GM19238 (cell line): ENCODE data around the gene RTL1.

Source experiments
- DNase-seq: peaks from one replicate; pipeline ENCODE4 v3.0.0; 2011; ENCODE audit warnings: low spot score; ENCODE audit not compliant: insufficient read length

Gene RTL1

GRCh38 chr14:100882026-100882967 is 21.2 kb downstream of the RTL1 start:
- no peak for DNase-seq

GRCh38 chr14:100881211-100882025 is 22.1 kb downstream of the RTL1 start:
- no peak for DNase-seq

GRCh38 chr14:100880271-100881101 is 23.0 kb downstream of the RTL1 start:
- DNase-seq, result no peak

- no peak for DNase-seq
Measured at GRCh38 chr14:100879782-100880181, 23.7 kb downstream of the RTL1 start.

- no peak for DNase-seq
Measured at GRCh38 chr14:100879194-100879593, 24.3 kb downstream of the RTL1 start.

- DNase-seq, result no peak
Measured at GRCh38 chr14:100878271-100879146, 25.0 kb downstream of the RTL1 start.

- no peak for DNase-seq
Measured at GRCh38 chr14:100875861-100876590, 27.5 kb downstream of the RTL1 start.

GRCh38 chr14:100875126-100875525 is 28.4 kb downstream of the RTL1 start:
- no peak for DNase-seq

GRCh38 chr14:100874411-100875091 is 29.0 kb downstream of the RTL1 start:
- no peak for DNase-seq

GRCh38 chr14:100874051-100874410 is 29.5 kb downstream of the RTL1 start:
- no peak for DNase-seq

GRCh38 chr14:100873096-100873482 is 30.4 kb downstream of the RTL1 start:
- no peak for DNase-seq

GRCh38 chr14:100872259-100873095 is 31.0 kb downstream of the RTL1 start:
- no peak for DNase-seq

GRCh38 chr14:100871234-100872186 is 32.0 kb downstream of the RTL1 start:
- DNase-seq, result no peak

GRCh38 chr14:100868621-100869370 is 34.7 kb downstream of the RTL1 start:
- DNase-seq, result no peak

GRCh38 chr14:100867631-100868315 is 35.7 kb downstream of the RTL1 start:
- DNase-seq, result no peak
